Endodermal cell (in vitro differentiated cells): ENCODE measurements around the gene FUT2. TPM values are rescaled to one million over a fixed set of nuclear protein-coding genes. Genes with fewer than 3 reads are reported as not detected.

ENCODE experiments used
- DNase-seq: peaks from one replicate; pipeline ENCODE4 v3.0.0-alpha.2; 2017
- H3K27ac ChIP-seq: 2 replicates; pipeline ENCODE4 v1.5.1; 2013; ENCODE audit warnings: mild to moderate bottlenecking, low read depth, low read length, moderate library complexity
- H3K27me3 ChIP-seq: 2 replicates; pipeline ENCODE4 v1.6.1; 2013; ENCODE audit warnings: mild to moderate bottlenecking, low read length, moderate library complexity; ENCODE audit not compliant: insufficient read depth, control insufficient read depth, poor library complexity, severe bottlenecking
- H3K36me3 ChIP-seq: 2 replicates; pipeline ENCODE4 v1.7.0; 2013; ENCODE audit warnings: mild to moderate bottlenecking, low read length, moderate library complexity; ENCODE audit not compliant: control insufficient read depth, insufficient read depth
- H3K4me1 ChIP-seq: one replicate; pipeline ENCODE4 v1.7.0; 2013; ENCODE audit warnings: low read length; ENCODE audit not compliant: control insufficient read depth, insufficient read depth
- H3K4me3 ChIP-seq: 2 replicates; pipeline ENCODE4 v1.5.1; 2013; ENCODE audit warnings: mild to moderate bottlenecking, low read length, moderate library complexity
- H3K9ac ChIP-seq: 2 replicates; pipeline ENCODE4 v1.6.1; 2013; ENCODE audit warnings: mild to moderate bottlenecking, low read length, moderate library complexity; ENCODE audit not compliant: poor library complexity, severe bottlenecking; ENCODE audit errors: extremely low read depth
- H3K9me3 ChIP-seq: 2 replicates; pipeline ENCODE4 v1.6.1; 2013; ENCODE audit warnings: mild to moderate bottlenecking, low read length, moderate library complexity; ENCODE audit not compliant: control insufficient read depth
- H3K27ac Mint-ChIP-seq: 2 replicates; pipeline ENCODE4 v1.8.0; 2020; ENCODE audit warnings: mixed read lengths
- H3K27me3 Mint-ChIP-seq: 2 replicates; pipeline ENCODE4 v1.8.0; 2021; ENCODE audit warnings: mild to moderate bottlenecking, mixed read lengths; ENCODE audit not compliant: insufficient read depth
- H3K36me3 Mint-ChIP-seq: 2 replicates; pipeline ENCODE4 v1.8.0; 2020; ENCODE audit warnings: low read depth, mixed read lengths
- H3K4me1 Mint-ChIP-seq: 2 replicates; pipeline ENCODE4 v1.8.0; 2020; ENCODE audit warnings: mixed read lengths
- H3K4me3 Mint-ChIP-seq: 2 replicates; pipeline ENCODE4 v1.8.0; 2020; ENCODE audit warnings: mild to moderate bottlenecking, moderate library complexity, mixed read lengths
- H3K9me3 Mint-ChIP-seq: 2 replicates; pipeline ENCODE4 v1.8.0; 2020; ENCODE audit warnings: mild to moderate bottlenecking, mixed read lengths
- WGBS, 2 experiments: methylation state at CpG; one replicate each; pipeline versions ENCODE4 v1.1.5 to v1.1.7; 2013; ENCODE audit warnings: missing lambda C conversion rate in 2 of 2, mixed read lengths in 1 of 2; ENCODE audit not compliant: insufficient coverage in 1 of 2, insufficient read length in 1 of 2; 5-methylcytosine and 5-hydroxymethylcytosine counted together
- total RNA-seq, 2 donors: library from RNA; stranded (reverse); fragmentation: NEBNext Ultra II Directional in 1 of 2; extraction: Animal tissue kit (Norgen Biotek cat#: 25700) in 1 of 2; gene quantifications; 2 replicates in 1 of 2; 3 replicates in 1 of 2; pipeline ENCODE4 v1.2.1, GENCODE V29; 2021
- TF ChIP-seq, protein P1 (sequence below): fragments of 200-600 bp; sonication (generic); conservative IDR thresholded peaks from 2 replicates; pipeline ENCODE4 v1.5.0; 2021; ENCODE audit warnings: antibody characterized with exemption, mild to moderate bottlenecking

Gene FUT2
- total RNA-seq, 2 donors from 2014 or later: 5.8 to 11.0 TPM

DNA sequence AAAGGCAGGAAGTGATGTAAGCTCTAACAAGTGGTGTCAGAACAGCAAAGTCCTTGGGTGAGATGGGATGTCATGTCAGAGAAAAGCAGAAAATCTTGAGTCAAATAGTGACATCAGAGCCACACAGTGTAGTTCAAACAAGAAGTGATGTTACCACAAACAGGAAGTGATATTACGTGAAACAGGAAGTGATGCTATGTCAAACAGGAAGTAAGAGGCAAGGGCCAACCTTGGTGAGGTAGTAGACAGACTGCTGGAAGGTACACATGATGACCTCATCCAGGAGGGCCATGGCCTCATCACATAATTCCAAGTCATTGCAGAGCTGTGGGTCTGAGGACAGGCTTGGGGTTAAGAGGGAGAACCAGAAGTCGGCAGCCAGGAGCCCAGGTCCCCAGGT lies 30.8 kb downstream of the FUT2 start:
- H3K4me1 ChIP-seq: no peaks in the 10 kb centered on the region
- no peak overlapping the region for H3K27ac ChIP-seq
- Mint-ChIP-seq H3K4me1 (peaks cover 1% of the 10 kb centered on the region), H3K27ac (no peak overlapping the region), H3K9me3 (no peaks in the 10 kb centered on the region), H3K27me3 (peaks cover 18% of the 10 kb centered on the region), H3K4me3 (no peak overlapping the region), H3K36me3 (peaks cover 3% of the 10 kb centered on the region)
- H3K9ac ChIP-seq: no peak overlapping the region
- whole genome bisulfite sequencing, 2 experiments: 88 to 100% methylated on average over 2 of the region's 2 CpGs
- no peak overlapping the region for H3K4me3 ChIP-seq
- no peak for DNase-seq
- H3K36me3 ChIP-seq: no peaks in the 10 kb centered on the region
- TF ChIP-seq, protein P1, sequence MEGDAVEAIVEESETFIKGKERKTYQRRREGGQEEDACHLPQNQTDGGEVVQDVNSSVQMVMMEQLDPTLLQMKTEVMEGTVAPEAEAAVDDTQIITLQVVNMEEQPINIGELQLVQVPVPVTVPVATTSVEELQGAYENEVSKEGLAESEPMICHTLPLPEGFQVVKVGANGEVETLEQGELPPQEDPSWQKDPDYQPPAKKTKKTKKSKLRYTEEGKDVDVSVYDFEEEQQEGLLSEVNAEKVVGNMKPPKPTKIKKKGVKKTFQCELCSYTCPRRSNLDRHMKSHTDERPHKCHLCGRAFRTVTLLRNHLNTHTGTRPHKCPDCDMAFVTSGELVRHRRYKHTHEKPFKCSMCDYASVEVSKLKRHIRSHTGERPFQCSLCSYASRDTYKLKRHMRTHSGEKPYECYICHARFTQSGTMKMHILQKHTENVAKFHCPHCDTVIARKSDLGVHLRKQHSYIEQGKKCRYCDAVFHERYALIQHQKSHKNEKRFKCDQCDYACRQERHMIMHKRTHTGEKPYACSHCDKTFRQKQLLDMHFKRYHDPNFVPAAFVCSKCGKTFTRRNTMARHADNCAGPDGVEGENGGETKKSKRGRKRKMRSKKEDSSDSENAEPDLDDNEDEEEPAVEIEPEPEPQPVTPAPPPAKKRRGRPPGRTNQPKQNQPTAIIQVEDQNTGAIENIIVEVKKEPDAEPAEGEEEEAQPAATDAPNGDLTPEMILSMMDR: no peak
- H3K9me3 ChIP-seq: no peaks in the 10 kb centered on the region
- H3K27me3 ChIP-seq: no peaks in the 10 kb centered on the region

DNA sequence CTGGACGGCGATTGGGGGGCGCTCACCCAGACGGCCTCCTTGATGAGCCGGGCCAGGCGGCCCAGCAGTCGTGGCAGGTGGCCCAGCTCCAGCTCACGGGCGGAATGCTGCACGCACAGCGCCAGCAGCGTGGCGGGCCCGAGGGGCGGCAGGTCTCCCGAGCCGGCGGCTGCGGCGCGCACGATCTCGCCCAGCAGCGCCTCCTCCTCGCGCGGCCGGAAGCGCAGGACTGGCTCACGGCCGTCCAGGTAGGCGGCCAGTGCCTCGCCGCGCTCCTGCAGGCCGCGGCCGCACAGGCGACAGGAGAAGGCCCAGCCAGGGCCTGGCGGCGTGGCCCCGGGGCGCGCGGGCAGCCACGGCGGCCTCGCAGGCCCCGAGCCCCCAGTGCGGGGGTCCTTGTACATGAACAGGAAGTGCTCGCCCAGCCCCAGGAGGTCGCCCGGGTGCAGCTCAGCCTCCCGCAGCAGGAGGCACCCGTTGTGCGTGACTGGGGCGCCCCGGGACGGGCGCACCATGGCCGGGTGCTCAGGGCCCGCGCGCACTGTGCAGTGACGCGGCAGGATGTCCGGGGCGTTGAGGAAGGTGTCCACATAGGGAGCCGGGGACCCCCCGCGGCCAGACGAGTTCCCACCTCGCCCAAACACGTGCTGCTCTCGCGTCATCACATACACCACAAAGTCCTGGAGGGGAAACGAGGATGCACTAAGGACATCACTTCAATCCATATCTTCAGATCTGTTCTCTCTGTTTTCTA lies 33.3 kb downstream of the FUT2 start:
- no peaks in the 10 kb centered on the region for H3K9me3 ChIP-seq
- Mint-ChIP-seq H3K4me1 (peaks cover 1% of the 10 kb centered on the region), H3K4me3 (peak overlapping the region; percentile 23), H3K27me3 (peaks cover 34% of the 10 kb centered on the region), H3K9me3 (no peaks in the 10 kb centered on the region), H3K27ac (no peak overlapping the region), H3K36me3 (peaks cover 3% of the 10 kb centered on the region)
- H3K36me3 ChIP-seq: no peaks in the 10 kb centered on the region
- H3K4me1 ChIP-seq: no peaks in the 10 kb centered on the region
- no peaks in the 10 kb centered on the region for H3K27me3 ChIP-seq
- no peak overlapping the region for H3K4me3 ChIP-seq
- 95 to 96% methylated on average over 56 to 77 of the region's 77 CpGs for WGBS, 2 experiments
- no peak overlapping the region for H3K27ac ChIP-seq
- TF ChIP-seq, protein P1: peak; percentile 54
- DNase-seq: peak; percentile 81
- no peak overlapping the region for H3K9ac ChIP-seq

DNA sequence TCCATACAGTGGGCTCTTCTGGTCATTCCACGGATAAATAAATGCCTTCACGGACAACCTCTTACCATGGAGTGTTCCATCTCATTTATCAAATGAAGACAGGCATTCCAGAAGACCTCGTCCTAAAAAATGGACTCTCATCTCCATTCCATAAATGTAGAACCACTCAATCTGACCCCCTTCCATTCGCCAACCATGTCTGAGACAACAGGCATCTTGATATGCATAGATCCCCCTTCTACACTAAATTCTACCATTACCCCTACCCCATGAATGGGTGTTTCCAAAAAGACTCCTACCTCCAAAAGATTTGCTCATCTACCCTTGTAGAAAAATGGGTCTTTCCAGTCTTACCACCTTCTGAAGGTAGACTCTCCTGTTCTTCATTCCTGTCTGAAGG lies 35.7 kb downstream of the FUT2 start:
- DNase-seq: no peak
- H3K36me3 Mint-ChIP-seq: peaks cover 3% of the 10 kb centered on the region
- no peaks in the 10 kb centered on the region for H3K4me1 Mint-ChIP-seq

More for the DNA sequence above, 35.7 kb downstream of the FUT2 start:
- WGBS, 2 experiments: 85 to 91% methylated on average over 4 of the region's 4 CpGs
- Histone ChIP-seq H3K27ac (no peak overlapping the region), H3K36me3 (no peaks in the 10 kb centered on the region), H3K4me3 (no peak overlapping the region), H3K9ac (no peak overlapping the region), H3K27me3 (no peaks in the 10 kb centered on the region), H3K4me1 (no peaks in the 10 kb centered on the region), H3K9me3 (no peaks in the 10 kb centered on the region)
- Mint-ChIP-seq H3K27ac (no peak overlapping the region), H3K4me3 (no peak overlapping the region), H3K9me3 (no peaks in the 10 kb centered on the region), H3K27me3 (peaks cover 38% of the 10 kb centered on the region)
- TF ChIP-seq, protein P1: no peak
